ENCODE measurements around the gene DPP7. TPM values are rescaled to one million over a fixed set of nuclear protein-coding genes. Genes with fewer than 3 reads are reported as not detected.

DPP7 gene
- total and polyA plus RNA-seq, 9 of the 15 experiments (the other 6 are each of a cell fraction or from before 2014, with no cell fraction given), result 0.99 to 365 (median 132) TPM

GRCh38 chr9:137162505-137163364, 48.2 kb upstream of the DPP7 start (continued):
- TF ChIP-seq, protein P1, sequence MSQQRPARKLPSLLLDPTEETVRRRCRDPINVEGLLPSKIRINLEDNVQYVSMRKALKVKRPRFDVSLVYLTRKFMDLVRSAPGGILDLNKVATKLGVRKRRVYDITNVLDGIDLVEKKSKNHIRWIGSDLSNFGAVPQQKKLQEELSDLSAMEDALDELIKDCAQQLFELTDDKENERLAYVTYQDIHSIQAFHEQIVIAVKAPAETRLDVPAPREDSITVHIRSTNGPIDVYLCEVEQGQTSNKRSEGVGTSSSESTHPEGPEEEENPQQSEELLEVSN (IDR thresholded peaks at IDR 0.05; ENCODE audit: borderline replicate concordance in 1 of 2, extremely low read depth in 1 of 2, insufficient read depth in 1 of 2, insufficient read length in 1 of 2, low read depth in 1 of 2, low read length in 1 of 2, poor library complexity in 1 of 2, severe bottlenecking in 1 of 2), result peak; percentile 28 to 32
- TF ChIP-seq ILK (tag; IDR thresholded peaks at IDR 0.05; ENCODE audit: borderline replicate concordance, low read depth), result no peak
- TF ChIP-seq NRF1 (conservative IDR thresholded peaks at IDR 0.05 in 1 of 2, IDR thresholded peaks at IDR 0.05 in 1 of 2), result peak; percentile 82 to 86
- peak; percentile 61; the same call in 1 of the 2 replicates for TF ChIP-seq L3MBTL2 (IDR thresholded peaks at IDR 0.05)
- no peak for TF ChIP-seq ZNF696 (CRISPR knock-in tag; conservative IDR thresholded peaks at IDR 0.05)
- peak; percentile 54; the same call in 1 of the 2 replicates for TF ChIP-seq ZBTB33 (CRISPR knock-in tag; IDR thresholded peaks at IDR 0.05)
- no peak for TF ChIP-seq GABPA (tag; conservative IDR thresholded peaks at IDR 0.05; ENCODE audit: low read depth)
- TF ChIP-seq NONO (IDR thresholded peaks at IDR 0.05; ENCODE audit: low read depth in 2 of 2, low read length in 1 of 2), result no peak
- TF ChIP-seq ETV1 (tag; conservative IDR thresholded peaks at IDR 0.05; ENCODE audit: low read depth), result no peak

Measured in K562 (cell line).